ENCODE results near the gene YIPF3. TPM values are rescaled to one million over a fixed set of nuclear protein-coding genes. Genes with fewer than 3 reads are reported as not detected.

The YIPF3 gene
- total RNA-seq, 1 experiment from 2014 or later = 81.8 TPM

GRCh38 chr6:43510827-43511163, 5.9 kb downstream of the YIPF3 start:
- DNase-seq (ENCODE audit: low read depth, low spot score) = no peak
- peak overlapping the region; percentile 52 to 59 for H3K4me3 ChIP-seq (ENCODE audit: low read depth in 2 of 2, low read length in 2 of 2)
- BruUV-seq (replicated peaks) = no TSS peak

GRCh38 chr6:43509984-43510826, 6.5 kb downstream of the YIPF3 start, which contains the start of gene LRRC73:
Gene LRRC73 (minus strand): TSS chr6:43510346. CDS start chr6:43509785, 561 bp downstream.
- H3K27ac ChIP-seq (ENCODE audit: low read length) = peak within 1 kb of the TSS; percentile 70
- intact Hi-C loops (cut with micrococcal nuclease; ENCODE audit: unreplicated experiment) = no loop called here
- TF ChIP-seq REST (IDR thresholded peaks at IDR 0.05; ENCODE audit: insufficient read depth in 1 of 2, low read depth in 2 of 2, low read length in 1 of 2) (no peak), CTCF (IDR thresholded peaks at IDR 0.05) (no peak), TCF7L2 (IDR thresholded peaks at IDR 0.05; ENCODE audit: low read depth, low read length) (peak; percentile 80), POLR2AphosphoS5 (IDR thresholded peaks at IDR 0.05; ENCODE audit: low read depth, low read length) (peak; percentile 41)

More at GRCh38 chr6:43510827-43511163, 5.9 kb downstream of the YIPF3 start:
- Histone ChIP-seq H3K36me3 (ENCODE audit: control insufficient read depth, insufficient read depth, low read length) (peaks cover 3% of the 10 kb centered on the region; the same call in 1 of the 2 replicates), H3K27me3 (ENCODE audit: control insufficient read depth, insufficient read depth, low read length) (no peaks in the 10 kb centered on the region), H3K9me3 (ENCODE audit: control insufficient read depth, insufficient read depth, low read depth, low read length) (no peaks in the 10 kb centered on the region), H3K4me1 (ENCODE audit: control insufficient read depth, insufficient read depth, low read length) (peaks cover 19% of the 10 kb centered on the region), H3K27ac (ENCODE audit: low read length) (peak overlapping the region; percentile 70)
- intact Hi-C loops (cut with micrococcal nuclease; ENCODE audit: unreplicated experiment) = no loop called here
- in situ Hi-C loops (cut with HindIII; ENCODE audit: low pct_unique_long_range_greater_than_20kb, low sequenced_read_pairs) = no loop called here
- TF ChIP-seq REST (IDR thresholded peaks at IDR 0.05; ENCODE audit: insufficient read depth in 1 of 2, low read depth in 2 of 2, low read length in 1 of 2) (no peak), TCF7L2 (IDR thresholded peaks at IDR 0.05; ENCODE audit: low read depth, low read length) (no peak), CTCF (IDR thresholded peaks at IDR 0.05) (no peak), POLR2AphosphoS5 (IDR thresholded peaks at IDR 0.05; ENCODE audit: low read depth, low read length) (no peak), SIN3A (IDR thresholded peaks at IDR 0.05; ENCODE audit: borderline replicate concordance, insufficient read depth, low read depth, low read length) (no peak)
- CTCF ChIA-PET = no interaction called here
- no peak for ATAC-seq
- POLR2A ChIA-PET = no interaction called here

More at GRCh38 chr6:43509984-43510826, 6.5 kb downstream of the YIPF3 start, which contains the start of gene LRRC73:
- in situ Hi-C loops (cut with HindIII; ENCODE audit: low pct_unique_long_range_greater_than_20kb, low sequenced_read_pairs) = no loop called here
- H3K4me3 ChIP-seq (ENCODE audit: low read depth in 2 of 2, low read length in 2 of 2) = peak within 1 kb of the TSS; percentile 52 to 59
- H3K9me3 ChIP-seq (ENCODE audit: control insufficient read depth, insufficient read depth, low read depth, low read length) = no peaks in the 10 kb centered on the region
- POLR2A ChIA-PET = interaction anchor here (0.6 to 0.8 kb wide), 2 partner anchors 32 to 141 kb away, joined by 3 read pairs; partner anchors contain the start of gene ZNF318
- H3K27me3 ChIP-seq (ENCODE audit: control insufficient read depth, insufficient read depth, low read length) = no peaks in the 10 kb centered on the region
- ATAC-seq (peak; percentile 89), DNase-seq (ENCODE audit: low read depth, low spot score) (no peak)
- H3K4me1 ChIP-seq (ENCODE audit: control insufficient read depth, insufficient read depth, low read length) = peaks cover 14% of the 10 kb centered on the region
- CTCF ChIA-PET = interaction anchor here (0.8 kb wide), 1 partner anchor 33 kb away, joined by 3 read pairs; the partner anchor contains the start of gene TJAP1
- peaks cover 3% of the 10 kb centered on the region; the same call in 1 of the 2 replicates for H3K36me3 ChIP-seq (ENCODE audit: control insufficient read depth, insufficient read depth, low read length)
- BruUV-seq (replicated peaks) = no TSS peak
